Naive thymus-derived CD8-positive, alpha-beta T cell (primary cell): Measurements from ENCODE around the gene PPP1R1C. TPM values are rescaled to one million over a fixed set of nuclear protein-coding genes. Genes with fewer than 3 reads are reported as not detected.

Experiments
- ATAC-seq, 2 donors: fragments of 150-1000 bp; cut with Tn5 transposase in 1 of 2; sonication (Bioruptor Pico), chemical (Tn5 transposase) in 1 of 2; 1 replicate in 1 of 2; 2 replicates in 1 of 2; pipeline ENCODE4 v1.10.0; 2021; ENCODE audit warnings: mild to moderate bottlenecking in 2 of 2, moderate library complexity in 2 of 2
- POLR2A ChIA-PET: fragments of 350-600 bp; sonication (Branson Sonifier 250); formaldehyde crosslinking; loops from one replicate; lab custom pipeline; 2021; ENCODE audit warnings: antibody characterized with exemption; lab: Charles Lee
- DNase-seq, 10 donors: peaks; one replicate each; pipeline versions ENCODE4 v3.0.0 to v3.0.0-alpha.2; 2020 to 2022
- H3K27ac Mint-ChIP-seq, 10 donors: one replicate each; pipeline ENCODE4 v1.8.0; 2020 to 2022; ENCODE audit warnings: mild to moderate bottlenecking in 10 of 10, mixed read lengths in 10 of 10, moderate library complexity in 4 of 10, inconsistent platforms in 1 of 10
- H3K27me3 Mint-ChIP-seq, 5 donors: one replicate each; pipeline ENCODE4 v1.8.0; 2021 to 2022; ENCODE audit warnings: mixed read lengths in 5 of 5
- H3K36me3 Mint-ChIP-seq, 3 donors: one replicate each; pipeline ENCODE4 v1.8.0; 2020 to 2022; ENCODE audit warnings: mixed read lengths in 3 of 3, mild to moderate bottlenecking in 2 of 3, inconsistent platforms in 1 of 3
- H3K4me1 Mint-ChIP-seq, 4 donors: one replicate each; pipeline ENCODE4 v1.8.0; 2021 to 2022; ENCODE audit warnings: mixed read lengths in 4 of 4
- H3K4me3 Mint-ChIP-seq, 10 donors: one replicate each; pipeline ENCODE4 v1.8.0; 2020 to 2022; ENCODE audit warnings: mild to moderate bottlenecking in 10 of 10, mixed read lengths in 10 of 10, moderate library complexity in 6 of 10, inconsistent platforms in 1 of 10
- H3K9me3 Mint-ChIP-seq, 9 donors: one replicate each; pipeline ENCODE4 v1.8.0; 2020 to 2022; ENCODE audit warnings: mixed read lengths in 9 of 9, mild to moderate bottlenecking in 3 of 9, inconsistent platforms in 1 of 9, moderate library complexity in 1 of 9
- polyA plus RNA-seq, 3 donors: library from polyadenylated mRNA; unstranded; fragments of 300-500 nt; fragmentation: Illumina TruSeq; gene quantifications; one replicate each; pipeline ENCODE4 v1.2.3, GENCODE V29; 2021
- total RNA-seq, 8 experiments: library from RNA in 2 of 8; stranded (reverse) in 2 of 8; gene quantifications; one replicate each; pipeline ENCODE4 v1.2.3 and lab custom pipeline; 2021 to 2026

The PPP1R1C gene
- total and polyA plus RNA-seq, 5 experiments from 2014 or later, result not detected

- DNase-seq (no peak), ATAC-seq (no peak)
- H3K27ac Mint-ChIP-seq, result no peak overlapping the region
- H3K36me3 Mint-ChIP-seq, result peaks cover 0 to 3% (median 0%) of the 10 kb centered on the region in 3 donors
- peaks cover 0 to 4% (median 2%) of the 10 kb centered on the region in 5 donors for H3K27me3 Mint-ChIP-seq
- POLR2A ChIA-PET, result no interaction called here
- H3K4me3 Mint-ChIP-seq, result no peak overlapping the region
- H3K4me1 Mint-ChIP-seq, result no peaks in the 10 kb centered on the region
- H3K9me3 Mint-ChIP-seq, result peaks cover 0 to 13% (median 2%) of the 10 kb centered on the region in 9 donors
These were observed 143.4 kb downstream of the PPP1R1C start for GRCh38 chr2:182128821-182129707.

GRCh38 chr2:182132605-182133004 lies 147.0 kb downstream of the PPP1R1C start:
- Mint-ChIP-seq H3K36me3 (no peaks in the 10 kb centered on the region), H3K27ac (no peak overlapping the region), H3K27me3 (peaks cover 0 to 4% (median 0%) of the 10 kb centered on the region in 5 donors), H3K4me3 (no peak overlapping the region), H3K4me1 (no peaks in the 10 kb centered on the region), H3K9me3 (no peaks in the 10 kb centered on the region)
- POLR2A ChIA-PET, result no interaction called here
- ATAC-seq, result no peak
- DNase-seq, result no peak

GRCh38 chr2:182133195-182133891 lies 147.7 kb downstream of the PPP1R1C start:
- no peaks in the 10 kb centered on the region for H3K4me1 Mint-ChIP-seq
- ATAC-seq (no peak), DNase-seq (no peak)
- H3K27ac Mint-ChIP-seq, result no peak overlapping the region
- POLR2A ChIA-PET, result no interaction called here
- no peak overlapping the region for H3K4me3 Mint-ChIP-seq
- H3K36me3 Mint-ChIP-seq, result no peaks in the 10 kb centered on the region
- no peaks in the 10 kb centered on the region for H3K9me3 Mint-ChIP-seq
- peaks cover 0 to 5% (median 0%) of the 10 kb centered on the region in 5 donors for H3K27me3 Mint-ChIP-seq

- Mint-ChIP-seq H3K9me3 (no peaks in the 10 kb centered on the region), H3K36me3 (no peaks in the 10 kb centered on the region), H3K4me3 (no peak overlapping the region), H3K27ac (no peak overlapping the region), H3K27me3 (peaks cover 0 to 5% (median 1%) of the 10 kb centered on the region in 5 donors), H3K4me1 (no peaks in the 10 kb centered on the region)
- POLR2A ChIA-PET, result no interaction called here
- DNase-seq, result no peak
- ATAC-seq, result peak in 1 of 2 donors; percentile 30
These were observed 148.5 kb downstream of the PPP1R1C start for GRCh38 chr2:182134201-182134600.

- H3K4me3 Mint-ChIP-seq, result no peak overlapping the region
- no peak for DNase-seq
- POLR2A ChIA-PET, result no interaction called here
- H3K9me3 Mint-ChIP-seq, result no peaks in the 10 kb centered on the region
- no peak for ATAC-seq
- H3K27me3 Mint-ChIP-seq, result peaks cover 0 to 16% (median 7%) of the 10 kb centered on the region in 5 donors
- no peak overlapping the region for H3K27ac Mint-ChIP-seq
- no peaks in the 10 kb centered on the region for H3K36me3 Mint-ChIP-seq
- no peaks in the 10 kb centered on the region for H3K4me1 Mint-ChIP-seq
These were observed 156.4 kb downstream of the PPP1R1C start for GRCh38 chr2:182142062-182142461.

- no peaks in the 10 kb centered on the region for H3K36me3 Mint-ChIP-seq
- H3K4me1 Mint-ChIP-seq, result no peaks in the 10 kb centered on the region
- H3K27me3 Mint-ChIP-seq, result peaks cover 0 to 11% (median 5%) of the 10 kb centered on the region in 5 donors
- ATAC-seq, result no peak
- no peak for DNase-seq
- no peak overlapping the region for H3K27ac Mint-ChIP-seq
- no peaks in the 10 kb centered on the region for H3K9me3 Mint-ChIP-seq
- H3K4me3 Mint-ChIP-seq, result no peak overlapping the region
- POLR2A ChIA-PET, result no interaction called here
These were observed 158.6 kb downstream of the PPP1R1C start for GRCh38 chr2:182144041-182144775.

GRCh38 chr2:182144776-182145165 lies 159.1 kb downstream of the PPP1R1C start:
- H3K9me3 Mint-ChIP-seq, result no peaks in the 10 kb centered on the region
- H3K4me1 Mint-ChIP-seq, result no peaks in the 10 kb centered on the region
- H3K36me3 Mint-ChIP-seq, result no peaks in the 10 kb centered on the region
- H3K27ac Mint-ChIP-seq, result no peak overlapping the region
- peaks cover 0 to 9% (median 3%) of the 10 kb centered on the region in 5 donors for H3K27me3 Mint-ChIP-seq
- no peak overlapping the region for H3K4me3 Mint-ChIP-seq
- no peak for ATAC-seq
- POLR2A ChIA-PET, result no interaction called here
- no peak for DNase-seq

GRCh38 chr2:182148344-182148743 lies 162.7 kb downstream of the PPP1R1C start:
- no peaks in the 10 kb centered on the region for H3K4me1 Mint-ChIP-seq
- no peaks in the 10 kb centered on the region for H3K36me3 Mint-ChIP-seq
- H3K9me3 Mint-ChIP-seq, result no peaks in the 10 kb centered on the region
- DNase-seq, result no peak
- ATAC-seq, result no peak
- POLR2A ChIA-PET, result no interaction called here
- no peak overlapping the region for H3K4me3 Mint-ChIP-seq
- no peak overlapping the region for H3K27ac Mint-ChIP-seq
- H3K27me3 Mint-ChIP-seq, result peaks cover 0 to 9% (median 0%) of the 10 kb centered on the region in 5 donors

GRCh38 chr2:182163878-182164277 lies 178.2 kb downstream of the PPP1R1C start:
- H3K4me3 Mint-ChIP-seq, result no peak overlapping the region
- H3K4me1 Mint-ChIP-seq, result no peaks in the 10 kb centered on the region
- no peak for ATAC-seq
- H3K9me3 Mint-ChIP-seq, result peaks cover 0 to 1% (median 0%) of the 10 kb centered on the region in 9 donors
- peaks cover 2 to 8% (median 4%) of the 10 kb centered on the region in 5 donors for H3K27me3 Mint-ChIP-seq
- POLR2A ChIA-PET, result no interaction called here
- H3K27ac Mint-ChIP-seq, result no peak overlapping the region
- no peak for DNase-seq
- no peaks in the 10 kb centered on the region for H3K36me3 Mint-ChIP-seq

GRCh38 chr2:182164686-182165085 lies 179.0 kb downstream of the PPP1R1C start:
- Mint-ChIP-seq H3K4me3 (no peak overlapping the region), H3K4me1 (no peaks in the 10 kb centered on the region), H3K27ac (no peak overlapping the region), H3K27me3 (peaks cover 2 to 8% (median 4%) of the 10 kb centered on the region in 5 donors), H3K9me3 (peaks cover 0 to 1% (median 0%) of the 10 kb centered on the region in 9 donors), H3K36me3 (no peaks in the 10 kb centered on the region)
- DNase-seq, result no peak
- POLR2A ChIA-PET, result no interaction called here
- ATAC-seq, result no peak

- Mint-ChIP-seq H3K27me3 (peaks cover 2 to 8% (median 4%) of the 10 kb centered on the region in 5 donors), H3K27ac (no peak overlapping the region), H3K36me3 (no peaks in the 10 kb centered on the region), H3K4me3 (no peak overlapping the region), H3K9me3 (peaks cover 0 to 1% (median 0%) of the 10 kb centered on the region in 9 donors), H3K4me1 (no peaks in the 10 kb centered on the region)
- POLR2A ChIA-PET, result no interaction called here
- DNase-seq (no peak), ATAC-seq (no peak)
These were observed 179.5 kb downstream of the PPP1R1C start for GRCh38 chr2:182165202-182165601.

- no peaks in the 10 kb centered on the region for H3K4me1 Mint-ChIP-seq
- no peak for ATAC-seq
- H3K4me3 Mint-ChIP-seq, result no peak overlapping the region
- no peak overlapping the region for H3K27ac Mint-ChIP-seq
- POLR2A ChIA-PET, result no interaction called here
- H3K36me3 Mint-ChIP-seq, result no peaks in the 10 kb centered on the region
- peaks cover 0 to 1% (median 0%) of the 10 kb centered on the region in 9 donors for H3K9me3 Mint-ChIP-seq
- peaks cover 2 to 8% (median 6%) of the 10 kb centered on the region in 5 donors for H3K27me3 Mint-ChIP-seq
- no peak for DNase-seq
These were observed 180.8 kb downstream of the PPP1R1C start for GRCh38 chr2:182166406-182166805.
